ENCODE measurements around the gene TBCCD1. TPM values are rescaled to one million over a fixed set of nuclear protein-coding genes. Genes with fewer than 3 reads are reported as not detected.

TBCCD1 gene
- total and polyA plus RNA-seq, 8 donors, result 11.6 to 23.0 (median 19.2) TPM

DNA sequence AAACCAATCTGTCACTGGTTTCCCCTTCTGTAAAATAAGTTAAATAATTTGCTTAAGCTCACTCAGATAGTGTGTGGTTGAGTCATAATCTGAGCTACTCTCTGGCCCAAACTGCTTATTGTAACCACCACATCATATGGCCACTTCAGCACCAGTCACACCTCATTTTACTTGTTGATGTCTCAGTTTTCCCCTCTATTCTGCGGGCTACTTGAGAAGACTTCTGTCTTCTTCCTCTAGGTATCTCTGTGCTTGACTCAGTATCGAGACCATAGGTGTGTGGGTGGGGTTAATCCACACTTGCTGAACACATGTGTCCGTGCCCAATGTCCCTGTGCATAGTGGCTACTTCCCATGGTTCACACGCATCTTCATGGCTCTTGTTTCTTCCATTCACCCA is 55.9 kb downstream of the TBCCD1 start:
- H3K9me3 ChIP-seq, result no peaks in the 10 kb centered on the region
- ATAC-seq (no peak), DNase-seq (no peak)
- intact Hi-C loops (cut with DNase I), result no loop called here
- peaks cover 0 to 8% of the 10 kb centered on the region in 2 donors for H3K27me3 ChIP-seq
- TF ChIP-seq, protein P1, sequence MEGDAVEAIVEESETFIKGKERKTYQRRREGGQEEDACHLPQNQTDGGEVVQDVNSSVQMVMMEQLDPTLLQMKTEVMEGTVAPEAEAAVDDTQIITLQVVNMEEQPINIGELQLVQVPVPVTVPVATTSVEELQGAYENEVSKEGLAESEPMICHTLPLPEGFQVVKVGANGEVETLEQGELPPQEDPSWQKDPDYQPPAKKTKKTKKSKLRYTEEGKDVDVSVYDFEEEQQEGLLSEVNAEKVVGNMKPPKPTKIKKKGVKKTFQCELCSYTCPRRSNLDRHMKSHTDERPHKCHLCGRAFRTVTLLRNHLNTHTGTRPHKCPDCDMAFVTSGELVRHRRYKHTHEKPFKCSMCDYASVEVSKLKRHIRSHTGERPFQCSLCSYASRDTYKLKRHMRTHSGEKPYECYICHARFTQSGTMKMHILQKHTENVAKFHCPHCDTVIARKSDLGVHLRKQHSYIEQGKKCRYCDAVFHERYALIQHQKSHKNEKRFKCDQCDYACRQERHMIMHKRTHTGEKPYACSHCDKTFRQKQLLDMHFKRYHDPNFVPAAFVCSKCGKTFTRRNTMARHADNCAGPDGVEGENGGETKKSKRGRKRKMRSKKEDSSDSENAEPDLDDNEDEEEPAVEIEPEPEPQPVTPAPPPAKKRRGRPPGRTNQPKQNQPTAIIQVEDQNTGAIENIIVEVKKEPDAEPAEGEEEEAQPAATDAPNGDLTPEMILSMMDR (IDR thresholded peaks at IDR 0.05), result no peak
- H3K27ac ChIP-seq, result no peak overlapping the region
- H3K36me3 ChIP-seq, result no peaks in the 10 kb centered on the region
- no peak overlapping the region for H3K4me3 ChIP-seq
- H3K4me1 ChIP-seq, result no peaks in the 10 kb centered on the region

DNA sequence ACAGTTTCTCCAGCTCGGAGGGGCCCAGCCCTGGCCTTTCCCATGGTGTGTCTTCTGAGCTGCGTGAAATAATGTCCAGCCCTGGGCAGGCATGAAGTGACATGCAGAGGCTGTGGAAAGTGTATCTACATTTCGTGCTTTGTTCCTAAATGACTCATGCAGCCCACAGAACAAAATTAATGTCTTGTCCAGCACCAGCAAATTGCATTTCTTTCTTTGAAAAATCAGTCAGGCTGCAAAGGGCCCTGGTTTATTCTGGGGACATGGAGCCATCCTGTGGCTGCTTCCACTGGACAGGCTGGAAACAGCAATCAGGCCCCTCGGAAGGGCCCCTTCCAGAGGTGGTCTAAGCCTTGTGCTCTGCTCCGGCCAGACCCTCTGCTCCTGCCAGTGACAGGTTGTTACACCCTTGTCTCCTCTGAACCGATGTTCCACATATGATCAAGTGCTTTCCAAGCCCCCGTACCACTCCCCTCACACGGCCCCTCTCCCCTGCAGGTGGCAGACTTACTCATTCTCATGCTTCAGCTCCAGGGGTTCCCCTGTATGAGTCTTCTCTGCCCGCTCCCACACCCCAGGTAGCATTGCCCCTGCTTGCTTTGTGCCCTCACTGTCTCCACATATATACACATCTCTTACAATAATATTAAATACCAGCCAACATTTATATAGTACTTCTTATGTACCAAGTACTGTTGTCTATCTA is 56.6 kb downstream of the TBCCD1 start:
- DNase-seq (no peak), ATAC-seq (no peak)
- no peaks in the 10 kb centered on the region for H3K36me3 ChIP-seq
- no peak overlapping the region for H3K27ac ChIP-seq
- TF ChIP-seq, protein P1 (IDR thresholded peaks at IDR 0.05), result no peak
- peaks cover 0 to 8% of the 10 kb centered on the region in 2 donors for H3K27me3 ChIP-seq
- intact Hi-C loops (cut with DNase I), result no loop called here
- H3K4me1 ChIP-seq, result no peaks in the 10 kb centered on the region
- no peaks in the 10 kb centered on the region for H3K9me3 ChIP-seq
- no peak overlapping the region for H3K4me3 ChIP-seq

DNA sequence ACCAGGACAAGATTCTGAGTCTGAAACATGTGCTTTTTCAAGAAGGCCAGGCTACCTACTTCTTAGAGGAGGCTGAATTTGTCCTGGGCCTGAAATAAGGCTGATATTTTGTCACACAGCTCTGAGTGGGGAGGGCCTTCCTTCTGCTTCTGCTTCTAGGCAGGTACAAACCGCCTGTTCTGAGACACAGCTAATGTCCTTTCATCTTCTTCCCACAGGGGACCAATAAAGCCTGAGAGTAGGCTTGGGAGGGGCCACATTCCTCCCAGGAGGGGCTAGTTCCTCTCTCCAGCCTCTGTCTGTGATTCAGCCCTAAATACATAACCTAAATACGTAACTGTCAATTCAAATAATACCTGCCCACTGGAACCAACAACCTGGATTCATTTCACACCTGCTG is 57.7 kb downstream of the TBCCD1 start:
- no peak overlapping the region for H3K4me3 ChIP-seq
- no peaks in the 10 kb centered on the region for H3K4me1 ChIP-seq
- intact Hi-C loops (cut with DNase I), result no loop called here
- ATAC-seq (no peak), DNase-seq (no peak)
- H3K27me3 ChIP-seq, result peaks cover 0 to 8% of the 10 kb centered on the region in 2 donors
- no peaks in the 10 kb centered on the region for H3K9me3 ChIP-seq
- TF ChIP-seq, protein P1 (IDR thresholded peaks at IDR 0.05), result no peak
- H3K27ac ChIP-seq, result no peak overlapping the region
- no peaks in the 10 kb centered on the region for H3K36me3 ChIP-seq

DNA sequence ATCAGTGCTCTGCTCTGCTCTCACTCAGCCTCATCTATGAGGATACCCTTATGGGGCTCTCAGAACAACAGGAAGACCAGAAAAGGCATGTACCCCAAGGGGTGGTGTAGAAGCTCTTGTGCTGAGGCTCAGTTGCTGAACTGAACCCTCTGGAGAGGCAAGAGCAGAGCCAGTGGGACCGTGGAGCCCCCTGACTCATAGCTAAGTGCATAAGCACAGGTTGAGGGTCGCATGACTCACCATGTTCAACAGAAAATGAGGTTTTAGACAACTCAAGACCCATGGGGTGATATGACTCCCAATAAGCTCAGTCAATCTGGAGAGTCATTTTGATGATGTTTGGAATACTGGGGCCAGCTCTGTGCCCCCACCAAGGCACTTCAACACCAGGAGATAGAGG is 60.3 kb downstream of the TBCCD1 start:
- Histone ChIP-seq H3K27ac (no peak overlapping the region), H3K4me3 (no peak overlapping the region), H3K27me3 (peaks cover 0 to 5% of the 10 kb centered on the region in 2 donors), H3K36me3 (no peaks in the 10 kb centered on the region), H3K9me3 (no peaks in the 10 kb centered on the region), H3K4me1 (no peaks in the 10 kb centered on the region)
- TF ChIP-seq, protein P1 (IDR thresholded peaks at IDR 0.05), result no peak
- ATAC-seq (no peak), DNase-seq (no peak)
- intact Hi-C loops (cut with DNase I), result no loop called here

DNA sequence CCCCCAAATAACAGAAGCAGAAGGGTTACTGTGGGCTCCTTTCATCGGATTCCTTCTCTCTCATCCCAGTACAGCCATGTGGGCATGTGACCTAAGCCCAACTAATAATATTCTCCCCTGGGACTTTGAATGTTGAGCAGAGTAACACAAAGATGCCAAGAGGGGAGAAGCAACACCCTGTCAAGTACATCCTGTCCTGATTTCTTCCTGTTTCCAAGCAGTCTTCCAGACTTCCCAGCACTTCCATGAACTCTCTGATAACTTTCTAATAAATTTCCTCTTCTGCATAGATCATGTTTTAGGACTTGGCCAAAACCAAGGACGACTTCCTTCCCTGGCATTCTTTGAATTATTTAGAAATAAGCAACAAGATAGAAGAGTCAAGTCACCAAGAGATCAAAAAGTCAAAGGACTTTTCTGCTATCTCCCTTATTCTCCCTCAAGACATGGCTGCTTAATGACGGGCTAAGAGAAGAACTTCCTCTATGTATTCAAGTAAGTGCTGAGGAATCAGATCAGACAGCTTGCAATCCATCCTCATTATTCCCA is 60.9 kb downstream of the TBCCD1 start:
- Histone ChIP-seq H3K9me3 (no peaks in the 10 kb centered on the region), H3K27me3 (no peaks in the 10 kb centered on the region), H3K27ac (no peak overlapping the region), H3K4me3 (no peak overlapping the region), H3K36me3 (no peaks in the 10 kb centered on the region), H3K4me1 (no peaks in the 10 kb centered on the region)
- ATAC-seq (no peak), DNase-seq (no peak)
- intact Hi-C loops (cut with DNase I), result no loop called here
- TF ChIP-seq, protein P1 (IDR thresholded peaks at IDR 0.05), result no peak
